Retina (tissue), 1 donor: ENCODE measurements around the gene KCNK5.

Experiments
- DNase-seq: peaks from one replicate; pipeline ENCODE4 v3.0.0-alpha.2; 2016

The KCNK5 gene

GRCh38 chr6:39240155-39240757 lies 11.0 kb upstream of the KCNK5 start:
- DNase-seq = no peak

GRCh38 chr6:39239527-39240154 lies 10.4 kb upstream of the KCNK5 start:
- DNase-seq = no peak

GRCh38 chr6:39236742-39237141 lies 7.5 kb upstream of the KCNK5 start:
- no peak for DNase-seq

- DNase-seq = no peak
These were observed 4.1 kb upstream of the KCNK5 start for GRCh38 chr6:39233333-39233732.

GRCh38 chr6:39231521-39232243 lies 2.4 kb upstream of the KCNK5 start:
- peak; percentile 47 for DNase-seq

- no peak for DNase-seq
These were observed 1.4 kb upstream of the KCNK5 start for GRCh38 chr6:39230654-39231035.

- DNase-seq = no peak
These were observed 934 bp downstream of the KCNK5 start for GRCh38 chr6:39228111-39228971.

GRCh38 chr6:39227476-39227875 lies 1.8 kb downstream of the KCNK5 start:
- no peak for DNase-seq

GRCh38 chr6:39226639-39227329 lies 2.5 kb downstream of the KCNK5 start:
- no peak for DNase-seq

GRCh38 chr6:39225946-39226437 lies 3.3 kb downstream of the KCNK5 start:
- no peak for DNase-seq

GRCh38 chr6:39225543-39225942 lies 3.7 kb downstream of the KCNK5 start:
- no peak for DNase-seq

GRCh38 chr6:39224523-39225182 lies 4.6 kb downstream of the KCNK5 start:
- DNase-seq = no peak

GRCh38 chr6:39224011-39224410 lies 5.3 kb downstream of the KCNK5 start:
- no peak for DNase-seq

GRCh38 chr6:39223555-39223954 lies 5.7 kb downstream of the KCNK5 start:
- no peak for DNase-seq

- DNase-seq = no peak
These were observed 6.2 kb downstream of the KCNK5 start for GRCh38 chr6:39223061-39223460.

GRCh38 chr6:39221779-39222641 lies 7.3 kb downstream of the KCNK5 start:
- no peak for DNase-seq

GRCh38 chr6:39221115-39221514 lies 8.2 kb downstream of the KCNK5 start:
- no peak for DNase-seq

- DNase-seq = no peak
These were observed 10.3 kb downstream of the KCNK5 start for GRCh38 chr6:39218868-39219567.

GRCh38 chr6:39217177-39217864 lies 12.0 kb downstream of the KCNK5 start:
- DNase-seq = no peak
